Trophoblast cell (in vitro differentiated cells and primary cell): ENCODE measurements around the gene UHMK1.

Experiments
- DNase-seq, 2 donors: peaks; one replicate each; pipeline ENCODE4 v3.0.0-alpha.2; 2016
- H2AFZ ChIP-seq: 2 replicates; pipeline ENCODE4 v1.6.1; 2013; ENCODE audit warnings: low read length, moderate library complexity, mild to moderate bottlenecking; ENCODE audit not compliant: insufficient read depth, poor library complexity
- H2AK5ac ChIP-seq: 2 replicates; pipeline ENCODE4 v1.6.1; 2013; ENCODE audit warnings: mild to moderate bottlenecking, low read length
- H2BK120ac ChIP-seq: 2 replicates; pipeline ENCODE4 v1.6.1; 2013; ENCODE audit warnings: low read length, mild to moderate bottlenecking, moderate library complexity; ENCODE audit not compliant: insufficient read depth, poor library complexity
- H2BK12ac ChIP-seq: 2 replicates; pipeline ENCODE4 v1.6.1; 2013; ENCODE audit warnings: mild to moderate bottlenecking, low read length, moderate library complexity
- H2BK5ac ChIP-seq: 2 replicates; pipeline ENCODE4 v1.6.1; 2013; ENCODE audit warnings: low read length, low read depth, moderate library complexity, mild to moderate bottlenecking; ENCODE audit not compliant: poor library complexity
- H3K14ac ChIP-seq: 2 replicates; pipeline ENCODE4 v1.6.1; 2013; ENCODE audit warnings: mild to moderate bottlenecking, low read length
- H3K18ac ChIP-seq: 2 replicates; pipeline ENCODE4 v1.6.1; 2013; ENCODE audit warnings: mild to moderate bottlenecking, low read length
- H3K23ac ChIP-seq: 2 replicates; pipeline ENCODE4 v1.6.1; 2013; ENCODE audit warnings: low read length
- H3K27ac ChIP-seq: 2 replicates; pipeline ENCODE4 v1.5.1; 2013; ENCODE audit warnings: low read depth, mild to moderate bottlenecking, inconsistent platforms, low read length, moderate library complexity
- H3K27me3 ChIP-seq: 2 replicates; pipeline ENCODE4 v1.6.1; 2013; ENCODE audit warnings: inconsistent platforms, mild to moderate bottlenecking, low read length, moderate library complexity; ENCODE audit not compliant: insufficient read depth
- H3K36me3 ChIP-seq, 2 experiments: 1 replicate in 1 of 2; 2 replicates in 1 of 2; pipeline ENCODE4 v1.6.1; 2013; ENCODE audit warnings: low read length in 2 of 2, mild to moderate bottlenecking in 2 of 2, moderate library complexity in 1 of 2; ENCODE audit not compliant: insufficient read depth in 2 of 2, control insufficient read depth in 1 of 2
- H3K4ac ChIP-seq: 2 replicates; pipeline ENCODE4 v1.6.1; 2013; ENCODE audit warnings: low read depth, mild to moderate bottlenecking, low read length, moderate library complexity
- H3K4me1 ChIP-seq, 2 experiments: 1 replicate in 1 of 2; 2 replicates in 1 of 2; pipeline ENCODE4 v1.6.1; 2013; ENCODE audit warnings: low read length in 2 of 2, mild to moderate bottlenecking in 2 of 2, moderate library complexity in 1 of 2; ENCODE audit not compliant: insufficient read depth in 2 of 2, control insufficient read depth in 1 of 2
- H3K4me2 ChIP-seq: 2 replicates; pipeline ENCODE4 v1.6.1; 2013; ENCODE audit warnings: inconsistent platforms, mild to moderate bottlenecking, low read length, moderate library complexity
- H3K4me3 ChIP-seq: 2 replicates; pipeline ENCODE4 v1.5.1; 2013; ENCODE audit warnings: mild to moderate bottlenecking, low read depth, low read length, inconsistent platforms
- H3K79me1 ChIP-seq: one replicate; pipeline ENCODE4 v1.6.1; 2013; ENCODE audit warnings: low read length
- H3K79me2 ChIP-seq: 2 replicates; pipeline ENCODE4 v1.6.1; 2013; ENCODE audit warnings: low read length, mild to moderate bottlenecking; ENCODE audit not compliant: control insufficient read depth, insufficient read depth, poor library complexity
- H3K9ac ChIP-seq: 2 replicates; pipeline ENCODE4 v1.6.1; 2013; ENCODE audit warnings: mild to moderate bottlenecking, low read length
- H3K9me3 ChIP-seq: 2 replicates; pipeline ENCODE4 v1.6.1; 2013; ENCODE audit warnings: low read depth, mild to moderate bottlenecking, control low read depth, inconsistent platforms, low read length; ENCODE audit not compliant: insufficient read depth
- H4K12ac ChIP-seq: 2 replicates; pipeline ENCODE4 v1.6.1; 2013; ENCODE audit warnings: low read depth, mild to moderate bottlenecking, low read length, moderate library complexity
- H4K8ac ChIP-seq: 2 replicates; pipeline ENCODE4 v1.6.1; 2013; ENCODE audit warnings: low read depth, mild to moderate bottlenecking, low read length, moderate library complexity
- H4K91ac ChIP-seq: one replicate; pipeline ENCODE4 v1.6.1; 2013; ENCODE audit warnings: low read depth, mild to moderate bottlenecking, low read length, moderate library complexity
- WGBS: extraction: QIAGEN DNeasy Blood & Tissue Kit; methylation state at CpG from one replicate; pipeline ENCODE4 v1.1.7; 2013; ENCODE audit warnings: missing lambda C conversion rate; ENCODE audit not compliant: insufficient read length, insufficient coverage; ENCODE audit errors: extremely low coverage; 5-methylcytosine and 5-hydroxymethylcytosine counted together

The UHMK1 gene

DNA sequence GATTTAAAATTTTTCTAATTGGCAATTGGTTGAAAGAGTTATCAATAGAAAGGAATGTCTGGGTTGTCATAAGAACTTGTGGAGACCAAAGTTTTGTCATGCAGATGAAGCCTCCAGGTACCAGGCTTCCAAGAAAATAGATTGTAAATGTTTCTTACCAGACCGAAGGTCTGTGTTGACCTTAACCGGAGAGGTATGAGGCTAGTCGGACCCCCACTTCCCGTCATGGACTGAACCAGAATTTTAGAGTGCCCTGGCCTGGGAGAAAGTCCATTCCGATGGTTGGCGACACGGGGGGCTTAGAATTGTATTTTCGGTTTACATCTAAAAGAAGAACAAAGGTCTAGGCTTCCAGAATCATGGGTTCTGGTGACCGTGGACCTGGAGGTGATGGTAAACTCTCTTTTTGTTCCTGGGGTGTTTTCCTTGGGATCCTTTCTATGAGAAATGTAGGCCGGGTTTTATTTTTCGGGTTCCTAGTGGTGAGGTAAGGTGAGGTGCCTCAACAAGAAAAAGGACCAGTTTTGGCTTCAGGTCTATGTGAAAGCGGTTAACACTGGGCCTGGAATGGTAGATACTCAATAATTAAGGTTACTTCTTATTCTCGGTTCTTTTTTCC, 405 bp upstream of the UHMK1 start:
- Histone ChIP-seq H3K36me3 (peaks cover 2 to 6% of the 10 kb centered on the region in 2 experiments), H3K27me3 (no peaks in the 10 kb centered on the region), H3K4me1 (peaks cover 3% of the 10 kb centered on the region in 2 experiments), H2AFZ (peak overlapping the region; percentile 75), H3K14ac (peak overlapping the region; percentile 41), H3K79me2 (peaks cover 8% of the 10 kb centered on the region), H3K79me1 (peaks cover 3% of the 10 kb centered on the region), H3K27ac (no peak overlapping the region), H3K4me2 (peak overlapping the region; percentile 73), H4K91ac (no peak overlapping the region), H2BK120ac (no peak overlapping the region), H2AK5ac (no peak overlapping the region), H3K18ac (no peak overlapping the region), H4K8ac (peak overlapping the region; percentile 80), H3K23ac (no peak overlapping the region), H3K4me3 (no peak overlapping the region), H3K9me3 (no peaks in the 10 kb centered on the region), H3K4ac (no peak overlapping the region), H2BK5ac (no peak overlapping the region), H4K12ac (peak overlapping the region; percentile 67), H3K9ac (no peak overlapping the region), H2BK12ac (no peak overlapping the region)
- no CpG with 5 or more reads among the region's 13 CpGs for WGBS
- DNase-seq: no peak

DNA sequence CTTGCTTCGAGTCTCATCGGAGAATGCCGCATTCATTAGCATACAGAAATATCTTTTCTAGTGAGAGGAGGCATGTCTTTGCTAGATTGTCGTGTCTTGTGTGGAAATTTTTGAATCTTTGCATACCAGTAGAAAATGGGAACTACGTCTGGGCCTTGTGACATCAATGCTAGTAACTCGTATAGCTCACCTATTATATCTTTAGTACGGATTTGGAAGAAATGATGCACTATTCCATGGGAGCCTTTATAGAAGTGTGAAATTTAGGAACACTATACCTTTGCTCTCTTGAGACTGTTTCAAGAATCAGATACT, 835 bp downstream of the UHMK1 start:
- Histone ChIP-seq H3K4ac (peak overlapping the region; percentile 22), H3K27me3 (no peaks in the 10 kb centered on the region), H3K79me1 (peaks cover 3% of the 10 kb centered on the region), H2BK12ac (no peak overlapping the region), H3K36me3 (peaks cover 5 to 9% of the 10 kb centered on the region in 2 experiments), H3K14ac (no peak overlapping the region), H4K12ac (no peak overlapping the region), H3K9me3 (no peaks in the 10 kb centered on the region), H3K18ac (no peak overlapping the region), H3K4me2 (peak overlapping the region; percentile 97), H3K79me2 (peaks cover 8% of the 10 kb centered on the region), H3K4me1 (peaks cover 3% of the 10 kb centered on the region in 2 experiments), H2BK5ac (no peak overlapping the region), H3K9ac (peak overlapping the region; percentile 97), H2BK120ac (no peak overlapping the region), H3K4me3 (peak overlapping the region; percentile 100), H3K23ac (no peak overlapping the region), H4K91ac (no peak overlapping the region), H3K27ac (no peak overlapping the region), H4K8ac (peak overlapping the region; percentile 100), H2AFZ (no peak overlapping the region), H2AK5ac (no peak overlapping the region)
- no CpG with 5 or more reads among the region's 7 CpGs for WGBS
- DNase-seq: peak in 1 of 2 donors; percentile 49

DNA sequence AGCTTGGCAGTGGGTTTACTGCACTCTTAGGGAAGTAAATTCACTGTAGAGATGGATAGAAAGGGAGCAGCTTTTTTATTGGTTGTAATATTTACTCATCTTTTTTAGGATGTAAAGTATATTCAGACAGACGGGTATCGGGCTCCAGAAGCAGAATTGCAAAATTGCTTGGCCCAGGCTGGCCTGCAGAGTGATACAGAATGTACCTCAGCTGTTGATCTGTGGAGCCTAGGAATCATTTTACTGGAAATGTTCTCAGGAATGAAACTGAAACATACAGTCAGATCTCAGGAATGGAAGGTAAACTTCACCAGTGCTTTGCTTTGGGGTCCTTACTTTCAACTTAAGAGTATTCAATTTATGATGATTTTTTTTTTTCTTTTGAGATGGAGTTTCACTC, 3.2 kb downstream of the UHMK1 start:
- no peak overlapping the region for H3K4ac ChIP-seq
- no peak overlapping the region for H4K8ac ChIP-seq
- no peak overlapping the region for H2AK5ac ChIP-seq
- peaks cover 3% of the 10 kb centered on the region in 2 experiments for H3K4me1 ChIP-seq
- H3K23ac ChIP-seq: no peak overlapping the region
- DNase-seq: no peak
- WGBS: no CpG with 5 or more reads among the region's 2 CpGs
- H2BK120ac ChIP-seq: no peak overlapping the region
- H2AFZ ChIP-seq: no peak overlapping the region
- H3K9ac ChIP-seq: no peak overlapping the region
- peaks cover 5 to 14% of the 10 kb centered on the region in 2 experiments for H3K36me3 ChIP-seq
- no peak overlapping the region for H3K4me3 ChIP-seq
- H4K91ac ChIP-seq: no peak overlapping the region
- H4K12ac ChIP-seq: no peak overlapping the region
- H3K18ac ChIP-seq: no peak overlapping the region
- peaks cover 8% of the 10 kb centered on the region for H3K79me2 ChIP-seq
- H3K4me2 ChIP-seq: no peak overlapping the region
- no peaks in the 10 kb centered on the region for H3K9me3 ChIP-seq
- peaks cover 3% of the 10 kb centered on the region for H3K79me1 ChIP-seq
- H2BK12ac ChIP-seq: no peak overlapping the region
- no peak overlapping the region for H3K14ac ChIP-seq
- no peaks in the 10 kb centered on the region for H3K27me3 ChIP-seq
- H2BK5ac ChIP-seq: no peak overlapping the region
- no peak overlapping the region for H3K27ac ChIP-seq

DNA sequence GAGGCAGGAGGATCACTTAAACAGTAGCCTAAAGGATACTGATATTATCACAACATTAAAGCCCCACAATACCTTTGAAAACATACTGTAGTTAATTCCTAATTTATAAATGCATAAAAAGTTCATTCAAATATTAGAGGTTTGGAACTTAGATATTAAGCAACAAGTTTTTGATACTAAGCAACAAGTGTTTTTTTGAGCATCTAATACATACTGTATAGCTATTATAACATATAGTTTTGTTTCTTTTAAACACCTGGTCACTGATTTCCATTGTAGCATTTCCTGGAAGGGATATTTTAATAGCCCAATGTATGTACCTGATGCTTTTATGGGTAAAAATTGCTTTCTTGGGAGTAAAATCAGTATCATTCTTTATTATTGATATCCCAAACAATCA, 4.5 kb downstream of the UHMK1 start:
- H2BK5ac ChIP-seq: no peak overlapping the region
- H3K4me2 ChIP-seq: no peak overlapping the region
- H3K18ac ChIP-seq: no peak overlapping the region
- no peak overlapping the region for H2AK5ac ChIP-seq
- no peaks in the 10 kb centered on the region for H3K27me3 ChIP-seq
- H2BK120ac ChIP-seq: no peak overlapping the region
- H3K4me3 ChIP-seq: no peak overlapping the region
- H3K14ac ChIP-seq: no peak overlapping the region
- H3K79me2 ChIP-seq: peaks cover 8% of the 10 kb centered on the region
- no peak overlapping the region for H3K4ac ChIP-seq
- no peak overlapping the region for H4K12ac ChIP-seq
- peaks cover 5 to 14% of the 10 kb centered on the region in 2 experiments for H3K36me3 ChIP-seq
- no peak for DNase-seq
- H2BK12ac ChIP-seq: no peak overlapping the region
- no peak overlapping the region for H2AFZ ChIP-seq
- no peak overlapping the region for H3K23ac ChIP-seq
- H3K9ac ChIP-seq: no peak overlapping the region
- H3K79me1 ChIP-seq: peaks cover 3% of the 10 kb centered on the region
- H4K91ac ChIP-seq: no peak overlapping the region
- peaks cover 3% of the 10 kb centered on the region in 2 experiments for H3K4me1 ChIP-seq
- H3K27ac ChIP-seq: no peak overlapping the region
- H4K8ac ChIP-seq: no peak overlapping the region
- H3K9me3 ChIP-seq: no peaks in the 10 kb centered on the region
